ENCODE data around the gene NLRP8. TPM values are rescaled to one million over a fixed set of nuclear protein-coding genes. Genes with fewer than 3 reads are reported as not detected.
"Not testable (repeated sequence)": the region's sequence is repeated elsewhere in the genome, so short reads cannot be mapped to it uniquely, and the experiment has no call there.

NLRP8 gene
- total RNA-seq, 1 experiment from 2014 or later: not detected

DNA sequence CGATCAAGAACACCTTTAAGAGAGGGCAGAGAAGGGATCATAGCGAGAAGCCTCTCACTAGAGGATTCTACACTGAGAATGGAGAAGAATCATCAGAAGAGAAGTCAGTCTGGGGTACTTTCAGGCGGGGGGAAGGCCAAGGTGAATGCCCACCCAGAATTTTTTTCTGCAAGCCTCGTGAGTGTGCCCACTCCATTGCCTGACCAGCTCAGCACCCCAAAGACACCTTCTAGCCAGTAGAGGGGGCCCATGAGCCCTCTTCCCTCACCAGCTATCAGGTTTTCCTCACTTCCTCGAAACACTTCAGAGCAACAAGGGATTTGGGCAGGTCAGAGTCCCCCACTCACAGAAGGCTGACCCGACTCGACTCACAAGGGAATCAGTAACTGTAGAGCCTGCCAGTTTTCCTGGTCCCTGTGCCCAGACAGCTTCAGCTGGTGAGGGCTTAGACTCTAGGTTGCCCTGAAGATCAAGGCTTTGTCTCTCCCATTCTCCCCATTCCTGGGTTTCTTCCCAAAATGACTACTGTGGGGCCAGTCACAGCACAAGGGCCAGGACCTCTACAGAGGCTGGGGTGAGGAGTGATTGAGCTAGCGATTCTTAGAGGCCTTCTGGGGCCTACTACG, 33.9 kb upstream of the NLRP8 start:
- no peaks in the 10 kb centered on the region for H3K36me3 ChIP-seq (ENCODE audit: insufficient read depth, low read length)
- peak; percentile 77 for DNase-seq
- peaks cover 5% of the 10 kb centered on the region for H3K4me1 ChIP-seq (ENCODE audit: low read length)
- no peaks in the 10 kb centered on the region for H3K79me2 ChIP-seq (ENCODE audit: low read length)
- no peak overlapping the region for H3K9ac ChIP-seq (ENCODE audit: low read length)
- H3K9me2 ChIP-seq (replicated peaks; ENCODE audit: insufficient read depth, low read length): no peaks in the 10 kb centered on the region
- no peak overlapping the region for H2AFZ ChIP-seq (ENCODE audit: low read length)
- H3K27ac ChIP-seq (ENCODE audit: low read length): no peak overlapping the region
- H3K9me3 ChIP-seq (ENCODE audit: low read length): peaks cover 8% of the 10 kb centered on the region
- no peak overlapping the region for H3K4me2 ChIP-seq (ENCODE audit: low read depth, low read length, poor library complexity, severe bottlenecking)
- no peak overlapping the region for H3K4me3 ChIP-seq (ENCODE audit: low read length)
- peaks cover 2% of the 10 kb centered on the region; the same call in 1 of the 2 replicates for H3K27me3 ChIP-seq (ENCODE audit: low read length)
- H4K20me1 ChIP-seq (ENCODE audit: insufficient read depth, low read depth, low read length): no peaks in the 10 kb centered on the region

DNA sequence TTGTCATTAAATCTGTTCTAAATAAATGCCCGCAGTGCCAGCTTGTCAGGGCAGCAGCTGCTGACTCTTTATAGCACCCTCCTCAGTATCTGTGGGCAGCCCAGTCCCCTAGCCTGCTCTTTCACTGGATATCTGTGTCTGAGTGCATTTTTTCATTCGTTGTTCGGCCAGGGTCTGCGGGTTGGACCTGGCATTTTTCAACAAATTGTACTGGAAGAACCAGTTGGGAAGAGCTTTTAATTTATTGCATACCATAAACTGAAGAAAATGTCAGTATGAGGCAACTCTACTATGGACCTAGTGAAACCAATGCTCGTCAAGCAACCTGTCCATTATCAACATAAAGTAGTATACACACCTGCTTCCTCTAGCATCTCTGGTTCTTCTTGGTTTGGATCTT, 24.1 kb upstream of the NLRP8 start:
- Histone ChIP-seq H3K79me2 (ENCODE audit: low read length) (no peaks in the 10 kb centered on the region), H3K4me2 (ENCODE audit: low read depth, low read length, poor library complexity, severe bottlenecking) (no peak overlapping the region), H4K20me1 (ENCODE audit: insufficient read depth, low read depth, low read length) (no peaks in the 10 kb centered on the region), H2AFZ (ENCODE audit: low read length) (no peak overlapping the region), H3K9me2 (replicated peaks; ENCODE audit: insufficient read depth, low read length) (no peaks in the 10 kb centered on the region), H3K4me3 (ENCODE audit: low read length) (no peak overlapping the region), H3K27me3 (ENCODE audit: low read length) (peaks cover 7% of the 10 kb centered on the region; the same call in 1 of the 2 replicates), H3K27ac (ENCODE audit: low read length) (no peak overlapping the region), H3K4me1 (ENCODE audit: low read length) (no peaks in the 10 kb centered on the region), H3K36me3 (ENCODE audit: insufficient read depth, low read length) (no peaks in the 10 kb centered on the region), H3K9ac (ENCODE audit: low read length) (no peak overlapping the region), H3K9me3 (ENCODE audit: low read length) (peaks cover 17% of the 10 kb centered on the region)
- DNase-seq: no peak

DNA sequence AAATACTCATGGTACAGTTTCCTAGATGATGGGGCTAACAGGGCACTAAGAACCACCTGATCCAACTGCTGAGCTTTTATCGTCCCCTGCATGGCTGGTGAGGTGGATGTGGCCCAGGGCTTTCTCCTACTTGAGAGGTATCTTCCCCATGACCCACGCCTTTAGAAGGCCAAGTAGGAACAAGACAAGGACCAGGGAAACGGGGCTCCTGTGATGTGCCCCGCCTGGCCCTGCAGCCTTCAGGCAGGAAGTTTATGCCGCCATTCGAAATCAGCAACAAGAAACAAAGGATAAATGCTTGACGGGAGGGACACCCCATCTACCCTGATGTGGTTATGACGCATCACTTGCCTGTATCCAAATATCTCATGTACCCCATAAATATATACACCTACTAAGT, 19.6 kb upstream of the NLRP8 start:
- Histone ChIP-seq H3K9me3 (ENCODE audit: low read length) (peaks cover 8% of the 10 kb centered on the region), H3K4me1 (ENCODE audit: low read length) (no peaks in the 10 kb centered on the region)

DNA sequence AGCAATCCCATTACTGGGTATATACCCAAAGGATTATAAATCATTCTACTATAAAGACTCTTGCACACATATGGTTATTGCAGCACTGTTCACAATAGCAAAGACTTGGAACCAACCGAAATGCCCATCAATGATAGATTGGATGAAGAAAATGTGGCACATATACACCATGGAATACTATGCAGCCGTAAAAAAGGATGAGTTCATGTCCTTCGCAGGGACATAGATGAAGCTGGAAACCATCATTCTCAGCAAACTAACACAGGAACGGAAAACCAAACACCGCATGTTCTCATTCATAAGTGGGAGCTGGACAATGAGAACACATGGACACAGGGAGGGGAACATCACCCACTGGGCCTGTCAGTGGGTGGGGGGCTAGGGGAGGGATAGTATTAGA, 18.4 kb upstream of the NLRP8 start:
- H3K27ac ChIP-seq (ENCODE audit: low read length); DNase-seq: not testable (repeated sequence)

More for the DNA sequence above, 19.6 kb upstream of the NLRP8 start:
- Histone ChIP-seq H3K36me3 (ENCODE audit: insufficient read depth, low read length) (no peaks in the 10 kb centered on the region), H4K20me1 (ENCODE audit: insufficient read depth, low read depth, low read length) (no peaks in the 10 kb centered on the region), H3K9me2 (replicated peaks; ENCODE audit: insufficient read depth, low read length) (no peaks in the 10 kb centered on the region), H2AFZ (ENCODE audit: low read length) (no peak overlapping the region), H3K4me2 (ENCODE audit: low read depth, low read length, poor library complexity, severe bottlenecking) (no peak overlapping the region), H3K9ac (ENCODE audit: low read length) (no peak overlapping the region), H3K4me3 (ENCODE audit: low read length) (no peak overlapping the region), H3K79me2 (ENCODE audit: low read length) (no peaks in the 10 kb centered on the region), H3K27ac (ENCODE audit: low read length) (no peak overlapping the region), H3K27me3 (ENCODE audit: low read length) (peaks cover 2% of the 10 kb centered on the region; the same call in 1 of the 2 replicates)
- DNase-seq: no peak

DNA sequence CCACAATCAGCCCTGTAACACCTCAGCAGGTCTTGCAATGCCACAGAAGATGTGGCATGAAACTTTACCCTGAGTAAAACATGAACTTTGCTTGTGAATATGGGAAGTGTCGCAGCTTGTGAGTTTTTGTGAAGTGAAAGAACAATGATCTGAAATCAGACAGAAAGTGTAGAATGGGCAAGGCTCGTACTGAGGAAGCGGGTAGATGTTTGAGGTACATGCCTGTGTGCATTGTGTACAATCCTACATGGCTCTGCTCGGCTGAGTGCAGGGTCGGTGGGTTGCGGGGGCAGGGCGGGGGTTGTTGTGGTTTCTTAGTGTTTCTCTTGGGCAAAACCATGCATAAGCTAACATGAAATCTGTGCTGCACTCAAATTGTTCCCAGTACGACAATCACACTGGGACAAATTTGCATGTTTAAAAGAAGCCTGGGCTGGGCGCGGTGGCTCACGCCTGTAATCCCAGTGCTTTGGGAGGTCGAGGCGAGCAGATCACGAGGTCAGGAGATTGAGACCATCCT, 16.6 kb upstream of the NLRP8 start:
- no peak overlapping the region for H3K4me2 ChIP-seq (ENCODE audit: low read depth, low read length, poor library complexity, severe bottlenecking)
- no peaks in the 10 kb centered on the region for H4K20me1 ChIP-seq (ENCODE audit: insufficient read depth, low read depth, low read length)
- no peaks in the 10 kb centered on the region for H3K9me3 ChIP-seq (ENCODE audit: low read length)
- H3K36me3 ChIP-seq (ENCODE audit: insufficient read depth, low read length): no peaks in the 10 kb centered on the region
- no peak overlapping the region for H3K27ac ChIP-seq (ENCODE audit: low read length)
- no peaks in the 10 kb centered on the region for H3K79me2 ChIP-seq (ENCODE audit: low read length)
- 0 out of 2 replicates have a peak, but pooled peaks cover 2% of the 10 kb centered on the region for H3K27me3 ChIP-seq (ENCODE audit: low read length)
- no peak for DNase-seq
- 0 out of 2 replicates have a peak, but pooled peaks cover 2% of the 10 kb centered on the region for H3K4me1 ChIP-seq (ENCODE audit: low read length)
- H3K9ac ChIP-seq (ENCODE audit: low read length): no peak overlapping the region
- no peak overlapping the region for H3K4me3 ChIP-seq (ENCODE audit: low read length)
- no peak overlapping the region for H2AFZ ChIP-seq (ENCODE audit: low read length)
- H3K9me2 ChIP-seq (replicated peaks; ENCODE audit: insufficient read depth, low read length): no peaks in the 10 kb centered on the region

More for the DNA sequence above, 18.4 kb upstream of the NLRP8 start:
- not testable (repeated sequence) for H4K20me1 ChIP-seq (ENCODE audit: insufficient read depth, low read depth, low read length); H3K27me3 ChIP-seq (ENCODE audit: low read length); H3K4me2 ChIP-seq (ENCODE audit: low read depth, low read length, poor library complexity, severe bottlenecking); H2AFZ ChIP-seq (ENCODE audit: low read length); H3K79me2 ChIP-seq (ENCODE audit: low read length); H3K9ac ChIP-seq (ENCODE audit: low read length); H3K9me2 ChIP-seq (replicated peaks; ENCODE audit: insufficient read depth, low read length); H3K4me1 ChIP-seq (ENCODE audit: low read length); H3K9me3 ChIP-seq (ENCODE audit: low read length); H3K4me3 ChIP-seq (ENCODE audit: low read length); H3K36me3 ChIP-seq (ENCODE audit: insufficient read depth, low read length)

DNA sequence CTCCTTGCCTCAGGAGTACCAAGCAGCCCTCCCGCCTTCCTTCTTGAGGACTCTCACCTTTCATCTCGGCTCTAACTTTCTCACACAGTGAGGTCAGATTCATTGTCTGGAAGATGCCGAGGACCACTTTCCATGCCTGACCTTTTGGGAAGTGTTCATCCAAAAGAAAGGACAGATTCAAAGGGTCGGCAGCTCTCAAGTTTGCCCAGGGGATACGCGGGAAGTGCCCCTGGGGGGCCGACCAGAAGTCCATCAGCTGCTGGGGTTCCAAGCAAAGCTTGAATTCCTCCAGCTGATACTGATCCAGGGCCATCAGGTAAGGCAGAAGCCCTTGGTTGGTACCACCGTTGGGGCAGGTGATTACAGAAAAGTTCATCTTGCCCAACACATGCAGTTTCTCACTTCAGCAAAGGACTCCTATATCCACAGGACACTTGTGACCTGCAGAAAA, 15.7 kb upstream of the NLRP8 start, which contains the start of gene NLRP13:
Gene NLRP13, minus strand, starts transcription at position 401 of the 451 bp plus-strand sequence. Its CDS starts 25 bp downstream, at position 376.
- Histone ChIP-seq H3K4me3 (ENCODE audit: low read length) (no peak within 1 kb of the TSS), H3K9ac (ENCODE audit: low read length) (no peak within 1 kb of the TSS), H2AFZ (ENCODE audit: low read length) (no peak within 1 kb of the TSS), H3K9me3 (ENCODE audit: low read length) (no peaks in the 10 kb centered on the region), H3K4me2 (ENCODE audit: low read depth, low read length, poor library complexity, severe bottlenecking) (no peak within 1 kb of the TSS), H3K4me1 (ENCODE audit: low read length) (0 out of 2 replicates have a peak, but pooled peaks cover 2% of the 10 kb centered on the region), H3K36me3 (ENCODE audit: insufficient read depth, low read length) (no peaks in the 10 kb centered on the region), H3K27me3 (ENCODE audit: low read length) (0 out of 2 replicates have a peak, but pooled peaks cover 2% of the 10 kb centered on the region), H3K9me2 (replicated peaks; ENCODE audit: insufficient read depth, low read length) (no peaks in the 10 kb centered on the region), H4K20me1 (ENCODE audit: insufficient read depth, low read depth, low read length) (no peaks in the 10 kb centered on the region), H3K79me2 (ENCODE audit: low read length) (no peaks in the 10 kb centered on the region), H3K27ac (ENCODE audit: low read length) (no peak within 1 kb of the TSS)
- DNase-seq: no peak

DNA sequence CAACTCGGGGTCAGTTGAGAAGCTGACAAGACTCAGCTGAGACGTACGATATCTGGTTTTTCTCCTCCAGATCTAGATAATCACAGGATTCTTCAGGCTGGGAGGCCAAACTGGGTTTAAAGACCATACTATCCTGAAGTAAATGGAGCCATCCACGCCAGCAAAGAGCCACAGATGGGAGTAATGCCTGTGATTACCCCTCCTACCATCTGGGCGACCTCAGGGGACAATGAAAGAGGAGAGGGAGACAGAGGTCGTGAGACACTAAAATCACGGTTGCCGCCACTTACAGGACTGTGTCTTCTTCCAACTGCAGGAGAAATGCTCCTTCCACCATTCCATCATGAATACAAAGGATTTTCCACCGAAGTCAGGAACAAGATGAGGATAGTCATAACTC, 12.4 kb upstream of the NLRP8 start:
- Histone ChIP-seq H3K9ac (ENCODE audit: low read length) (no peak overlapping the region), H3K79me2 (ENCODE audit: low read length) (no peaks in the 10 kb centered on the region), H4K20me1 (ENCODE audit: insufficient read depth, low read depth, low read length) (no peaks in the 10 kb centered on the region), H3K4me1 (ENCODE audit: low read length) (0 out of 2 replicates have a peak, but pooled peaks cover 2% of the 10 kb centered on the region), H3K4me3 (ENCODE audit: low read length) (no peak overlapping the region), H2AFZ (ENCODE audit: low read length) (no peak overlapping the region), H3K4me2 (ENCODE audit: low read depth, low read length, poor library complexity, severe bottlenecking) (no peak overlapping the region), H3K27ac (ENCODE audit: low read length) (no peak overlapping the region), H3K9me3 (ENCODE audit: low read length) (no peaks in the 10 kb centered on the region), H3K36me3 (ENCODE audit: insufficient read depth, low read length) (no peaks in the 10 kb centered on the region), H3K27me3 (ENCODE audit: low read length) (no peaks in the 10 kb centered on the region), H3K9me2 (replicated peaks; ENCODE audit: insufficient read depth, low read length) (no peaks in the 10 kb centered on the region)
- DNase-seq: no peak

DNA sequence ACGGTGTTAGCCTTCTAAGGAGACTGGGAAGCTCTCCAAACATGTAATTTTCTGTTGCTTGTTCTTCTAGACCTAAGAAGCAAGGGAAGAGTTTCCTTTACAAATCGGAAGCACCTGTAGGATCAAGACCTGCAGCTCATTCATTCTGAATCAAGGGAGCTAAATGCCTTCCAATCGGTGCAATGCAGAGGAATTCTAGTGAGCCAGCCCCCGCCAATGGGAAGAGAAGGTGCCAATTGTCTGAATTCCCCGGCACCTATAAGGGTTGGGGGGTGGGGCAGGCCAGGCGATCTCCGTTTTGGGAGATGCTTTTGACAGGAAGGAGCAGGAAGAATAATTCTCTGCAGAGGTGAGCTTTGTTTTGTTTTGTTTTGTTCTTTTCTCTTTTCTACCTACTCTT, 8.4 kb upstream of the NLRP8 start:
- Histone ChIP-seq H3K9me3 (ENCODE audit: low read length) (no peaks in the 10 kb centered on the region), H3K79me2 (ENCODE audit: low read length) (no peaks in the 10 kb centered on the region), H3K27me3 (ENCODE audit: low read length) (no peaks in the 10 kb centered on the region), H2AFZ (ENCODE audit: low read length) (no peak overlapping the region), H3K4me2 (ENCODE audit: low read depth, low read length, poor library complexity, severe bottlenecking) (no peak overlapping the region), H3K4me1 (ENCODE audit: low read length) (peaks cover 7% of the 10 kb centered on the region), H3K9me2 (replicated peaks; ENCODE audit: insufficient read depth, low read length) (no peaks in the 10 kb centered on the region), H4K20me1 (ENCODE audit: insufficient read depth, low read depth, low read length) (no peaks in the 10 kb centered on the region), H3K9ac (ENCODE audit: low read length) (no peak overlapping the region), H3K27ac (ENCODE audit: low read length) (no peak overlapping the region), H3K4me3 (ENCODE audit: low read length) (no peak overlapping the region), H3K36me3 (ENCODE audit: insufficient read depth, low read length) (no peaks in the 10 kb centered on the region)
- no peak for DNase-seq
